ENCODE data around the gene ZEB2.

The ZEB2 gene

DNA sequence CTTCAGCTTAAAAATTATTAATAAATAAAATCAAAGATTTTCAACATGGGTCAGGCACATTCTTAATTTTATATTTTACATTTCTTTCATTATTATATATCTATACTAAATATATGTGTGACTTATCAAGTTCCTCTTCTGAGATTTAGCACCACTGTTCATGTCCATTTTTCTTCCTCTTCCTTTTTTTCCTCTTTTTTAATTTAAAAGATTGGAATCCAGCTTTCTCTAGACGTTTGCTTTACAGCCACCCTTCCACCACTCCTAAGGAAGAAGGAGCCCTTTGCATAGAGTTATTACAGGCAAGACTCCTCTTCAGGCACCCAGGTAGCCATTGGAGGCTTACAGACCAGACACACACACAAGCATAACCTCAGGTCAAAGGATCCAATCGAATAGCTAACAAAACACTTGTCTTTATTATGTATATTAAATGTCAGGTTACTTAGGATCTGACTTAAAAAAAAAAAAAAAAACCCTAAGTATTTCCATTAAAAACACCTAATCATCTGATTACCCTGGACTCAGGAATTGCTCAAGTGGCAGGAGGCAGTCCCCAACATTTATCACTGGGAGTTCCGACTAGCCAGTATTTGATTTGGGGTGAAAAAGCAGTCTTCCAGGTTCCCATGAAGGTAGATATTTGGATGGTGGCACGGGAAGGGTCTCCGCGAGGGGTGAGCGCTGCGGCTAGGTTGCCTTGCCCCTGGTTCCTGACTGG lies 2.4 kb upstream of the ZEB2 start:
- DNase-seq (ENCODE audit: extremely low spot score) = no peak
- ChIA-PET CTCF (no interaction called here), POLR2A (no interaction called here)
- TF ChIP-seq, protein P1, sequence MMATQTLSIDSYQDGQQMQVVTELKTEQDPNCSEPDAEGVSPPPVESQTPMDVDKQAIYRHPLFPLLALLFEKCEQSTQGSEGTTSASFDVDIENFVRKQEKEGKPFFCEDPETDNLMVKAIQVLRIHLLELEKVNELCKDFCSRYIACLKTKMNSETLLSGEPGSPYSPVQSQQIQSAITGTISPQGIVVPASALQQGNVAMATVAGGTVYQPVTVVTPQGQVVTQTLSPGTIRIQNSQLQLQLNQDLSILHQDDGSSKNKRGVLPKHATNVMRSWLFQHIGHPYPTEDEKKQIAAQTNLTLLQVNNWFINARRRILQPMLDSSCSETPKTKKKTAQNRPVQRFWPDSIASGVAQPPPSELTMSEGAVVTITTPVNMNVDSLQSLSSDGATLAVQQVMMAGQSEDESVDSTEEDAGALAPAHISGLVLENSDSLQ (IDR thresholded peaks at IDR 0.05) = no peak
- TF ChIP-seq HDGF (IDR thresholded peaks at IDR 0.05; ENCODE audit: borderline replicate concordance) (no peak), BHLHE40 (IDR thresholded peaks at IDR 0.05; ENCODE audit: borderline replicate concordance) (no peak), L3MBTL2 (conservative IDR thresholded peaks at IDR 0.05) (no peak), NFRKB (IDR thresholded peaks at IDR 0.05) (no peak), ARNT (IDR thresholded peaks at IDR 0.05) (no peak), SUZ12 (IDR thresholded peaks at IDR 0.05) (no peak), ELF4 (IDR thresholded peaks at IDR 0.05) (no peak), TARDBP (IDR thresholded peaks at IDR 0.05) (no peak), LEF1 (IDR thresholded peaks at IDR 0.05; ENCODE audit: borderline replicate concordance) (no peak), FOXM1 (IDR thresholded peaks at IDR 0.05; ENCODE audit: borderline replicate concordance) (no peak), CTBP1 (IDR thresholded peaks at IDR 0.05; ENCODE audit: borderline replicate concordance) (no peak), SP1 (IDR thresholded peaks at IDR 0.05) (no peak), FOXK2 (IDR thresholded peaks at IDR 0.05) (no peak), ZNF384 (IDR thresholded peaks at IDR 0.05) (no peak), FOXA1 (IDR thresholded peaks at IDR 0.05) (no peak)

DNA sequence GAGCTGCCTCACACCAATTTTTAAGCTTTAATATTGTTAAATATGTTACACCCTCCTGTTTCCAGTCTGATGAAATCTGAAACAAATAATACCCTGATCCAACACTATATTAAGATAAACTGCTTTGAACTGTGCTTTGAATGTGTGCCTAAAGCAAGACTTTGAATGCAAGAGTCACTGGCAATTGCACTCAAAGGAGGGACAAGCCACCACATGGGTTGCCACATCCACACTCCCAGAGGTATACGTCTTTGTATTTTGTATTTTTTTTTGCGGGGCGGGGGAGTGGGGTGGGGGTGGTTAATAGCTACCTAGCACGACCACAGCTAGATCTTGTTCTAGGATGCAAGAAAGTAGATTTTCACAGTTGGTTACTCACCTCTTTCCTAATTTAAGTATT lies 1.8 kb upstream of the ZEB2 start:
- ChIA-PET CTCF (no interaction called here), POLR2A (no interaction called here)
- DNase-seq (ENCODE audit: extremely low spot score) = no peak
- TF ChIP-seq ZNF384 (IDR thresholded peaks at IDR 0.05) (no peak), L3MBTL2 (conservative IDR thresholded peaks at IDR 0.05) (no peak), CTBP1 (IDR thresholded peaks at IDR 0.05; ENCODE audit: borderline replicate concordance) (no peak), BHLHE40 (IDR thresholded peaks at IDR 0.05; ENCODE audit: borderline replicate concordance) (no peak), NFRKB (IDR thresholded peaks at IDR 0.05) (no peak), FOXA1 (IDR thresholded peaks at IDR 0.05) (no peak), SUZ12 (IDR thresholded peaks at IDR 0.05) (no peak), LEF1 (IDR thresholded peaks at IDR 0.05; ENCODE audit: borderline replicate concordance) (no peak), FOXK2 (IDR thresholded peaks at IDR 0.05) (no peak), HDGF (IDR thresholded peaks at IDR 0.05; ENCODE audit: borderline replicate concordance) (no peak)

DNA sequence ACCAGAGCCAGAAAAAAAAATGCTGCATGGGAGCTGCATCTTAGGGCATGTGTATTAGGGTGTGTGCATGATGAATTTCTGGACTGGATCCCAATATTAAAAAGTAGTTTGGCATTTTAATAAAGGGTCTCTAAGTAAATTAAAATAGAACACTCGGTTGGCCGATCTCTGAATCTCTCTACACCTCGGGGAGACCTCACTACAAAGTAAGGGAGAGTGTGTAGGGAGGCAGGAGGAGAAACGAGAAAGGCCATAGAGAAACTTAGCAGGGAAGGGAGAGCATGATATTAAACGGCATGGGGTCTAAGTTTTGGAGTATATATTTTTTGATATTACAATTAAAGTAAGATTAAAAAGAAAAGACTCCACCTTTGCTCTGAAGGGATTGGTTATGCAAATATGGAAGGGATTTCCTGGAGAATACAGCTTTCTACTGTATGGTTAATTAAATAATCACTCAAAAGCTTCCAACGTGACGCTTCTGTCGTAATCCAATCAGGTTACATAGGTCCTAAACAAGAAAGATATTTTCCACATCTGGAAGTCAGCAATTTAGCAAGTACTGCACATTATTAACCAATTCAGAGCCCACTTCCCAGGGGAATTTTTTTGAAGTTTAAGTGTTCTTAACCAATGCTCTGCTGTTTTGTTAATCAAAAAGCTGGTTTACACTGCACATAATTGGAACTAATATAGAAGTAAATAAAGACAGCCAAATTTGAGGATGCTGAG lies 1.0 kb upstream of the ZEB2 start:
- TF ChIP-seq FOXK2 (IDR thresholded peaks at IDR 0.05) = no peak
- TF ChIP-seq, protein P1 (IDR thresholded peaks at IDR 0.05) = peak; percentile 73
- ChIA-PET CTCF (no interaction called here), POLR2A (no interaction called here)
- DNase-seq (ENCODE audit: extremely low spot score) = no peak

DNA sequence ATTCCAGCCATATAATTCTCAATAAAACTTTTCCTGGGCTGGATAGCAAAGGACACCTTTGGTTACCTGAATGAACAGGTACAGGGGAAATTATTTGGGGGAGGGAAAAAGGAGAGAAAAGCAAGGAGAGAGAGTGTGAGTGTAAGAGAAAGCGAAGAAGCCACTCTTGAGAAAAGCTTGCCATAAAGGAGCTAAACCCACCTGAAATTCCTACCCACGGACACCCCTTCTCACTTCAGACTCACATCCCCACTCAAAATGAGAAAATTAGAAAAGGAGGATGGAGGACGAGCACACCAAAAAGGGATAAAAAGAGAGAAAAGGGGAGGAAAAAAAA lies 354 bp downstream of the ZEB2 start:
- ChIA-PET CTCF (no interaction called here), POLR2A (no interaction called here)
- no peak for DNase-seq (ENCODE audit: extremely low spot score)
- TF ChIP-seq SUZ12 (IDR thresholded peaks at IDR 0.05) = no peak
- TF ChIP-seq ARNT (IDR thresholded peaks at IDR 0.05) = no peak
- TF ChIP-seq L3MBTL2 (conservative IDR thresholded peaks at IDR 0.05) = no peak
- TF ChIP-seq ZNF384 (IDR thresholded peaks at IDR 0.05) = no peak
- no peak for TF ChIP-seq NFRKB (IDR thresholded peaks at IDR 0.05)
- TF ChIP-seq TARDBP (IDR thresholded peaks at IDR 0.05) = no peak
- no peak for TF ChIP-seq FOXK2 (IDR thresholded peaks at IDR 0.05)
- TF ChIP-seq SP1 (IDR thresholded peaks at IDR 0.05) = no peak
- TF ChIP-seq BHLHE40 (IDR thresholded peaks at IDR 0.05; ENCODE audit: borderline replicate concordance) = no peak
- TF ChIP-seq FOXA1 (IDR thresholded peaks at IDR 0.05) = no peak
- TF ChIP-seq HDGF (IDR thresholded peaks at IDR 0.05; ENCODE audit: borderline replicate concordance) = no peak
- TF ChIP-seq, protein P1 (IDR thresholded peaks at IDR 0.05) = no peak
- no peak for TF ChIP-seq FOXM1 (IDR thresholded peaks at IDR 0.05; ENCODE audit: borderline replicate concordance)
- TF ChIP-seq LEF1 (IDR thresholded peaks at IDR 0.05; ENCODE audit: borderline replicate concordance) = no peak
- no peak for TF ChIP-seq ELF4 (IDR thresholded peaks at IDR 0.05)

DNA sequence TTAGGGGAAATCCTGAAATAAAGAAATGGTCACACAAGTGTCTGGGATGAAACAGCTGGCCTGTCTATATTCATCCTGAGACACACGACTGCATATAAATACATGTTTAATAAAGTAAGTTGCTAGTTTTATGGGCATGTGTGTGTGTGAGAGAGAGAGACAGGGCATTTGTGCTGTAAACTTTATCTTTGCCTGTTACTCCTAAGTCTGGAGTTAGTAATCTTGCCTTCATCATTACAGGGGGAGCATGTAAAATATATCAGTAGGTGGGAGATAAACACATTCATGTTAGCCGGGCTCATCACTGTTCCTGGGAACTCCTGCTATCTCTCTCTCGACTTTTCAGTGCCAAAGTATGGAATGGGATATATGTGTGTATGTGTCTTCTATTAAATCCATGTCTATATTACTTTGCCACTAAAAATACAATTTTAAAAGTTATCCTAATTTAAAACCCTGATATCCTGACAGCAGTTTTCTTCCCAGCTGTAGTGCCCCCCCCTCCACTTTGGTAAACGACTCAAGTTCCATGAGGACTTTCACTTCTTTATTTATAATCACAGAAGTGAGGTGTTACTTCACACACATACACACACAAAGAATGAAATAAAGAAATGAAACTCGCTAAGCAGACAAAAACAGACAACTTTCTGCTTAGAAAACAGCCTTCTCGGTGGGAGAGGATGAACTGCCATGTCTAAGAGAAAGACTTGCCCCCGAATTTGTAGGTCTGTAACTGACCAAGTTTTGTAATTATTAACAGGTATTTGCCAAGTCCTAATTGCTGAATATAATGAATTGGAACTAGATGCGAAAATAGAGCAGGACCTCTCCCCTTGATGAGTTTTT lies 947 bp downstream of the ZEB2 start:
- POLR2A ChIA-PET = no interaction called here
- TF ChIP-seq HDGF (IDR thresholded peaks at IDR 0.05; ENCODE audit: borderline replicate concordance) = no peak
- no peak for TF ChIP-seq SUZ12 (IDR thresholded peaks at IDR 0.05)
- TF ChIP-seq FOXA1 (IDR thresholded peaks at IDR 0.05) = no peak
- TF ChIP-seq TARDBP (IDR thresholded peaks at IDR 0.05) = no peak
- TF ChIP-seq FOXK2 (IDR thresholded peaks at IDR 0.05) = no peak
- TF ChIP-seq ZNF384 (IDR thresholded peaks at IDR 0.05) = no peak
- TF ChIP-seq, protein P1 (IDR thresholded peaks at IDR 0.05) = no peak
- no peak for TF ChIP-seq BHLHE40 (IDR thresholded peaks at IDR 0.05; ENCODE audit: borderline replicate concordance)
- no peak for TF ChIP-seq NFRKB (IDR thresholded peaks at IDR 0.05)
- no peak for TF ChIP-seq SP1 (IDR thresholded peaks at IDR 0.05)
- no peak for TF ChIP-seq ARNT (IDR thresholded peaks at IDR 0.05)
- TF ChIP-seq CTBP1 (IDR thresholded peaks at IDR 0.05; ENCODE audit: borderline replicate concordance) = no peak
- no peak for TF ChIP-seq LEF1 (IDR thresholded peaks at IDR 0.05; ENCODE audit: borderline replicate concordance)
- TF ChIP-seq FOXM1 (IDR thresholded peaks at IDR 0.05; ENCODE audit: borderline replicate concordance) = no peak
- TF ChIP-seq ELF4 (IDR thresholded peaks at IDR 0.05) = no peak
- TF ChIP-seq L3MBTL2 (conservative IDR thresholded peaks at IDR 0.05) = no peak
- DNase-seq (ENCODE audit: extremely low spot score) = no peak
- CTCF ChIA-PET = no interaction called here

Measured in HEK293T (cell line).